Measurements from ENCODE around the gene CHPT1.

CHPT1 gene

GRCh38 chr12:101707131-101707782 is 9.8 kb downstream of the CHPT1 start:
- POLR2A ChIA-PET: interaction anchor here (1.1 to 1.9 kb wide), 3 partner anchors 8 to 300 kb away, joined by 3 to 5 read pairs (median 4); partner anchors contain the start of genes ARL1 and CHPT1
- no peak for DNase-seq (ENCODE audit: extremely low spot score)

GRCh38 chr12:101710288-101710687 is 12.8 kb downstream of the CHPT1 start:
- ChIA-PET CTCF (no interaction called here), POLR2A (no interaction called here)
- no peak for DNase-seq (ENCODE audit: extremely low spot score)
- TF ChIP-seq CTBP1 (IDR thresholded peaks at IDR 0.05; ENCODE audit: borderline replicate concordance): no peak
- TF ChIP-seq PKNOX1 (IDR thresholded peaks at IDR 0.05): no peak
- no peak for TF ChIP-seq SUZ12 (IDR thresholded peaks at IDR 0.05)
- TF ChIP-seq FOXK2 (IDR thresholded peaks at IDR 0.05): no peak
- no peak for TF ChIP-seq FOXM1 (IDR thresholded peaks at IDR 0.05; ENCODE audit: borderline replicate concordance)
- TF ChIP-seq BHLHE40 (IDR thresholded peaks at IDR 0.05; ENCODE audit: borderline replicate concordance): no peak
- no peak for TF ChIP-seq TARDBP (IDR thresholded peaks at IDR 0.05)
- no peak for TF ChIP-seq NFRKB (IDR thresholded peaks at IDR 0.05)
- no peak for TF ChIP-seq ARNT (IDR thresholded peaks at IDR 0.05)
- no peak for TF ChIP-seq ELF4 (IDR thresholded peaks at IDR 0.05)
- TF ChIP-seq LEF1 (IDR thresholded peaks at IDR 0.05; ENCODE audit: borderline replicate concordance): no peak
- TF ChIP-seq L3MBTL2 (conservative IDR thresholded peaks at IDR 0.05): no peak

More at GRCh38 chr12:101707131-101707782, 9.8 kb downstream of the CHPT1 start:
- TF ChIP-seq BHLHE40 (IDR thresholded peaks at IDR 0.05; ENCODE audit: borderline replicate concordance) (no peak), NFRKB (IDR thresholded peaks at IDR 0.05) (no peak), ELF4 (IDR thresholded peaks at IDR 0.05) (no peak), ARNT (IDR thresholded peaks at IDR 0.05) (no peak), HDGF (IDR thresholded peaks at IDR 0.05; ENCODE audit: borderline replicate concordance) (no peak), ZNF384 (IDR thresholded peaks at IDR 0.05) (no peak), LEF1 (IDR thresholded peaks at IDR 0.05; ENCODE audit: borderline replicate concordance) (no peak), SP1 (IDR thresholded peaks at IDR 0.05) (no peak), L3MBTL2 (conservative IDR thresholded peaks at IDR 0.05) (no peak), FOXA1 (IDR thresholded peaks at IDR 0.05) (no peak), FOXK2 (IDR thresholded peaks at IDR 0.05) (no peak), SUZ12 (IDR thresholded peaks at IDR 0.05) (no peak), CTBP1 (IDR thresholded peaks at IDR 0.05; ENCODE audit: borderline replicate concordance) (no peak), FOXM1 (IDR thresholded peaks at IDR 0.05; ENCODE audit: borderline replicate concordance) (no peak), TARDBP (IDR thresholded peaks at IDR 0.05) (no peak)
- CTCF ChIA-PET: no interaction called here

GRCh38 chr12:101713059-101713682 is 15.7 kb downstream of the CHPT1 start:
- CTCF ChIA-PET: no interaction called here
- DNase-seq (ENCODE audit: extremely low spot score): no peak
- TF ChIP-seq FOXA1 (IDR thresholded peaks at IDR 0.05) (no peak), LEF1 (IDR thresholded peaks at IDR 0.05; ENCODE audit: borderline replicate concordance) (no peak), ELF4 (IDR thresholded peaks at IDR 0.05) (no peak), FOXM1 (IDR thresholded peaks at IDR 0.05; ENCODE audit: borderline replicate concordance) (no peak), FOXK2 (IDR thresholded peaks at IDR 0.05) (no peak), ZNF384 (IDR thresholded peaks at IDR 0.05) (no peak), PKNOX1 (IDR thresholded peaks at IDR 0.05) (no peak), ARNT (IDR thresholded peaks at IDR 0.05) (no peak), L3MBTL2 (conservative IDR thresholded peaks at IDR 0.05) (no peak), BHLHE40 (IDR thresholded peaks at IDR 0.05; ENCODE audit: borderline replicate concordance) (no peak), NFRKB (IDR thresholded peaks at IDR 0.05) (no peak), SP1 (IDR thresholded peaks at IDR 0.05) (no peak), SUZ12 (IDR thresholded peaks at IDR 0.05) (no peak), TARDBP (IDR thresholded peaks at IDR 0.05) (no peak), HDGF (IDR thresholded peaks at IDR 0.05; ENCODE audit: borderline replicate concordance) (no peak), CTBP1 (IDR thresholded peaks at IDR 0.05; ENCODE audit: borderline replicate concordance) (no peak)
- POLR2A ChIA-PET: no interaction called here

- TF ChIP-seq ZNF384 (IDR thresholded peaks at IDR 0.05): no peak
- TF ChIP-seq ARNT (IDR thresholded peaks at IDR 0.05): no peak
- TF ChIP-seq FOXM1 (IDR thresholded peaks at IDR 0.05; ENCODE audit: borderline replicate concordance): no peak
- TF ChIP-seq PKNOX1 (IDR thresholded peaks at IDR 0.05): no peak
- no peak for TF ChIP-seq SUZ12 (IDR thresholded peaks at IDR 0.05)
- TF ChIP-seq LEF1 (IDR thresholded peaks at IDR 0.05; ENCODE audit: borderline replicate concordance): no peak
- no peak for TF ChIP-seq L3MBTL2 (conservative IDR thresholded peaks at IDR 0.05)
- TF ChIP-seq NFRKB (IDR thresholded peaks at IDR 0.05): no peak
- no peak for TF ChIP-seq SP1 (IDR thresholded peaks at IDR 0.05)
- TF ChIP-seq BHLHE40 (IDR thresholded peaks at IDR 0.05; ENCODE audit: borderline replicate concordance): no peak
- TF ChIP-seq TARDBP (IDR thresholded peaks at IDR 0.05): no peak
- TF ChIP-seq ELF4 (IDR thresholded peaks at IDR 0.05): no peak
- TF ChIP-seq CTBP1 (IDR thresholded peaks at IDR 0.05; ENCODE audit: borderline replicate concordance): no peak
- TF ChIP-seq FOXK2 (IDR thresholded peaks at IDR 0.05): no peak
- no peak for TF ChIP-seq HDGF (IDR thresholded peaks at IDR 0.05; ENCODE audit: borderline replicate concordance)
- no peak for TF ChIP-seq FOXA1 (IDR thresholded peaks at IDR 0.05)
- ChIA-PET CTCF (no interaction called here), POLR2A (interaction anchor here (1.0 kb wide), 1 partner anchor 17 kb away, joined by 3 read pairs; the partner anchor contains the start of gene CHPT1)
- no peak for DNase-seq (ENCODE audit: extremely low spot score)
Measured at GRCh38 chr12:101713930-101714329, 16.5 kb downstream of the CHPT1 start.

- DNase-seq (ENCODE audit: extremely low spot score): no peak
- POLR2A ChIA-PET: interaction anchor here (0.7 to 1.0 kb wide), 2 partner anchors 9 to 18 kb away, joined by 3 read pairs; partner anchors contain the start of gene CHPT1
- TF ChIP-seq NFRKB (IDR thresholded peaks at IDR 0.05) (no peak), SP1 (IDR thresholded peaks at IDR 0.05) (no peak), PKNOX1 (IDR thresholded peaks at IDR 0.05) (no peak), L3MBTL2 (conservative IDR thresholded peaks at IDR 0.05) (no peak), ZNF384 (IDR thresholded peaks at IDR 0.05) (no peak), HDGF (IDR thresholded peaks at IDR 0.05; ENCODE audit: borderline replicate concordance) (no peak), FOXA1 (IDR thresholded peaks at IDR 0.05) (no peak), CTBP1 (IDR thresholded peaks at IDR 0.05; ENCODE audit: borderline replicate concordance) (no peak), BHLHE40 (IDR thresholded peaks at IDR 0.05; ENCODE audit: borderline replicate concordance) (no peak), LEF1 (IDR thresholded peaks at IDR 0.05; ENCODE audit: borderline replicate concordance) (no peak), SUZ12 (IDR thresholded peaks at IDR 0.05) (no peak), ARNT (IDR thresholded peaks at IDR 0.05) (no peak), ELF4 (IDR thresholded peaks at IDR 0.05) (no peak), FOXM1 (IDR thresholded peaks at IDR 0.05; ENCODE audit: borderline replicate concordance) (no peak), TARDBP (IDR thresholded peaks at IDR 0.05) (no peak), FOXK2 (IDR thresholded peaks at IDR 0.05) (no peak)
- CTCF ChIA-PET: no interaction called here
Measured at GRCh38 chr12:101714877-101715444, 17.5 kb downstream of the CHPT1 start.
